ENCODE results near the gene SLC25A30.

GRCh38 chr13:45373162-45373547 is 45.0 kb downstream of the SLC25A30 start:
- TF ChIP-seq CTCF (IDR thresholded peaks at IDR 0.05) (no peak), POLR2A (IDR thresholded peaks at IDR 0.05) (no peak)

Measured in right lobe of liver (tissue), 4 donors.